ENCODE data around the gene GOLGA8G. TPM values are rescaled to one million over a fixed set of nuclear protein-coding genes. Genes with fewer than 3 reads are reported as not detected.

Gene GOLGA8G, protein sequence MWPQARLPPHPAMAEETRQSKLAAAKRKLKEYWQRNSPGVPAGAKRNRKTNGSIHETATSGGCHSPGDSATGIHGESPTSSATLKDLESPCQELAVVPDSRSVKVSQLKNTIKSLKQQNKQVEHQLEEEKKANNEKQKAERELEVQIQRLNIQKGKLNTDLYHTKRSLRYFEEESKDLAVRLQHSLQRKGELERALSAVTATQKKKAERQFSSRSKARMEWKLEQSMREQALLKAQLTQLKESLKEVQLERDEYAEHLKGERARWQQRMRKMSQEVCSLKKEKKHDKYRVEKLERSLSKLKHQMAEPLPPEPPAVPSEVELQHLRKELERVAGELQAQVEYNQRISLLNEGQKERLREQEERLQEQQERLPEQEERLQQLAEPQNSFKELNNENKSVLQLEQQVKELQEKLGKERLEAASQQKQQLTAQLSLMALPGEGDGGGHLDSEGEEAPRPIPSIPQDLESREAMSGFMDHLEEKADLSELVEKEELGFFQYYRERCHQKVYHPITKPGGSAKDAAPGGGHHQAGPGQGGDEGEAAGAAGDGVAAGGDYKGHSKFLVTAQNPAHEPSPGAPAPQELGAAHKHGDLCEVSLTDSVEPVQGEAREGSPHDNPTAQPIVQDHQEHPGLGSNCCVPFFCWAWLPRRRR
- total RNA-seq = not detected in 2 replicates

GRCh38 chr15:28532954-28533353, at the start of gene GOLGA8G:
Gene GOLGA8G, minus strand, starts transcription at chr15:28532971. Its CDS starts 62 bp downstream, at chr15:28532909.

GRCh38 chr15:28553268-28553667, 20.5 kb upstream of the GOLGA8G start, which contains the start of gene GOLGA6L25:
Gene GOLGA6L25, plus strand, starts transcription at chr15:28553568. Its CDS starts 61 bp downstream, at chr15:28553629.

Other genes starting within 250 kb of the GOLGA8G start
- 49.8 and 62.9 TPM in 2 replicates for gene HERC2, start 210.8 kb downstream of the GOLGA8G start, total RNA-seq
- gene GOLGA6L24, start 174.9 kb downstream of the GOLGA8G start, total RNA-seq = not detected in 2 replicates
- not detected in 2 replicates for gene GOLGA8F, start 154.3 kb downstream of the GOLGA8G start, total RNA-seq
- not detected in 2 replicates for gene GOLGA6L25, start 20.6 kb upstream of the GOLGA8G start, total RNA-seq
- 1.2 and 4.4 TPM in 2 replicates for gene GOLGA8M, start 179.4 kb upstream of the GOLGA8G start, total RNA-seq